GM23338 (cell line): Measurements from ENCODE around the gene CHST11. TPM values are rescaled to one million over a fixed set of nuclear protein-coding genes. Genes with fewer than 3 reads are reported as not detected.

Experiments
- ATAC-seq: fragments of 200-7000 bp; cut with Tn5 transposase; 3 replicates; pipeline ENCODE4 v1.9.1; 2020
- DNase-seq: peaks from one replicate; pipeline ENCODE4 v3.0.0-alpha.2; 2015; ENCODE audit warnings: low spot score
- H2AFZ ChIP-seq: fragments of 200-600 bp; sonication (generic); 2 replicates; pipeline ENCODE4 v1.8.0; 2016; ENCODE audit warnings: antibody characterized with exemption, mild to moderate bottlenecking, moderate library complexity
- H3F3A ChIP-seq: fragments of 200-600 bp; sonication (generic); replicated peaks from 2 replicates; pipeline ENCODE4 v1.8.0; 2017; ENCODE audit warnings: antibody characterized with exemption, mixed run types, low read depth
- H3K27ac ChIP-seq: fragments of 200-600 bp; sonication (generic); 2 replicates; pipeline ENCODE4 v1.6.1; 2016; ENCODE audit warnings: low read depth
- H3K27me3 ChIP-seq: fragments of 200-600 bp; sonication (generic); 2 replicates; pipeline ENCODE4 v1.8.0; 2016; ENCODE audit warnings: mild to moderate bottlenecking, mixed run types, moderate library complexity; ENCODE audit not compliant: insufficient read depth
- H3K36me3 ChIP-seq: fragments of 200-600 bp; sonication (generic); 2 replicates; pipeline ENCODE4 v1.8.0; 2016; ENCODE audit warnings: mild to moderate bottlenecking; ENCODE audit not compliant: insufficient read depth
- H3K4me1 ChIP-seq: fragments of 200-600 bp; sonication (generic); 2 replicates; pipeline ENCODE4 v1.8.0; 2016; ENCODE audit warnings: mild to moderate bottlenecking, moderate library complexity; ENCODE audit not compliant: insufficient read depth
- H3K4me2 ChIP-seq: fragments of 200-600 bp; sonication (generic); 2 replicates; pipeline ENCODE4 v1.7.1; 2017; ENCODE audit warnings: mixed run types
- H3K4me3 ChIP-seq: fragments of 200-600 bp; sonication (generic); 2 replicates; pipeline ENCODE4 v1.6.1; 2016; ENCODE audit warnings: mixed run types
- H3K79me2 ChIP-seq: fragments of 200-600 bp; sonication (generic); replicated peaks from 2 replicates; pipeline ENCODE4 v1.8.0; 2017; ENCODE audit warnings: mild to moderate bottlenecking; ENCODE audit not compliant: insufficient read depth
- H3K9me2 ChIP-seq: fragments of 200-600 bp; sonication (generic); 2 replicates; pipeline ENCODE4 v1.8.0; 2017; ENCODE audit not compliant: insufficient read depth
- H4K20me1 ChIP-seq: fragments of 200-600 bp; sonication (generic); replicated peaks from 2 replicates; pipeline ENCODE4 v1.8.0; 2017; ENCODE audit warnings: mild to moderate bottlenecking; ENCODE audit not compliant: insufficient read depth
- H3K27ac Mint-ChIP-seq: 2 replicates; pipeline ENCODE4 v1.8.0; 2020; ENCODE audit warnings: inconsistent platforms, mild to moderate bottlenecking, moderate library complexity, mixed read lengths
- H3K27me3 Mint-ChIP-seq: 3 replicates; pipeline ENCODE4 v1.8.0; 2022; ENCODE audit warnings: low read depth, mild to moderate bottlenecking, moderate library complexity, mixed read lengths, inconsistent platforms; ENCODE audit not compliant: insufficient read depth, poor library complexity
- H3K36me3 Mint-ChIP-seq: 3 replicates; pipeline ENCODE4 v1.8.0; 2021; ENCODE audit warnings: low read depth, mild to moderate bottlenecking, inconsistent platforms, moderate library complexity, mixed read lengths
- H3K4me1 Mint-ChIP-seq: 3 replicates; pipeline ENCODE4 v1.8.0; 2020; ENCODE audit warnings: mild to moderate bottlenecking, inconsistent platforms, mixed read lengths
- H3K4me3 Mint-ChIP-seq: 3 replicates; pipeline ENCODE4 v1.8.0; 2021; ENCODE audit warnings: moderate library complexity, mild to moderate bottlenecking, inconsistent platforms, mixed read lengths
- H3K9me3 Mint-ChIP-seq: 3 replicates; pipeline ENCODE4 v1.8.0; 2020; ENCODE audit warnings: moderate library complexity, mild to moderate bottlenecking, inconsistent platforms, mixed read lengths
- EZH2 ChIP-seq: fragments of 200-600 bp; sonication (generic); IDR thresholded peaks from one replicate; pipeline ENCODE4 v1.8.0; 2017; ENCODE audit warnings: antibody characterized with exemption, mild to moderate bottlenecking, low read depth; ENCODE audit not compliant: unreplicated experiment
- EZH2phosphoT487 ChIP-seq: fragments of 200-600 bp; sonication (generic); IDR thresholded peaks from one replicate; pipeline ENCODE4 v1.8.1; 2018; ENCODE audit warnings: antibody characterized with exemption; ENCODE audit not compliant: unreplicated experiment
- STAT1 ChIP-seq: IDR thresholded peaks from one replicate; pipeline ENCODE4 v1.6.1; 2016; ENCODE audit warnings: antibody characterized with exemption; ENCODE audit not compliant: unreplicated experiment
- ZNF114 ChIP-seq: fragments of 250-450 bp; sonication (Bioruptor Pico); IDR thresholded peaks from 2 replicates; pipeline ENCODE4 v1.5.0; 2020; ENCODE audit warnings: mild to moderate bottlenecking, moderate library complexity
- polyA plus RNA-seq: library from polyadenylated mRNA; unstranded; fragments of >200 nt; fragmentation: Nextera tagmentation; extraction: Ambion mirVana; gene quantifications from 2 replicates; pipeline ENCODE4 v1.2.1, GENCODE V29; 2016
- total RNA-seq: library from RNA; depleted of rRNA; stranded (reverse); fragments of >200 nt; shearing (Covaris generic); gene quantifications from 2 replicates; pipeline ENCODE4 v1.2.3, GENCODE V29; 2014
- TF ChIP-seq, protein P1 (sequence below): fragments of 250-450 bp; sonication (Bioruptor Pico); IDR thresholded peaks from 2 replicates; pipeline ENCODE4 v1.5.0; 2020; ENCODE audit warnings: mild to moderate bottlenecking, moderate library complexity
- TF ChIP-seq, protein P2 (sequence below): IDR thresholded peaks from one replicate; pipeline ENCODE4 v1.6.1; 2018; ENCODE audit warnings: antibody characterized with exemption; ENCODE audit not compliant: unreplicated experiment
- TF ChIP-seq, protein P3 (sequence below), 2 experiments: fragments of 200-600 bp in 1 of 2; sonication (generic) in 1 of 2; conservative IDR thresholded peaks; 2 replicates each; pipeline versions ENCODE4 v1.5.1 to v1.6.1; 2016 to 2017; ENCODE audit warnings: antibody characterized with exemption in 2 of 2, low read depth in 2 of 2, mild to moderate bottlenecking in 2 of 2, moderate library complexity in 1 of 2

CHST11 gene
- total and polyA plus RNA-seq, 2 experiments from 2014 or later = 7.7 to 25.7 TPM

DNA sequence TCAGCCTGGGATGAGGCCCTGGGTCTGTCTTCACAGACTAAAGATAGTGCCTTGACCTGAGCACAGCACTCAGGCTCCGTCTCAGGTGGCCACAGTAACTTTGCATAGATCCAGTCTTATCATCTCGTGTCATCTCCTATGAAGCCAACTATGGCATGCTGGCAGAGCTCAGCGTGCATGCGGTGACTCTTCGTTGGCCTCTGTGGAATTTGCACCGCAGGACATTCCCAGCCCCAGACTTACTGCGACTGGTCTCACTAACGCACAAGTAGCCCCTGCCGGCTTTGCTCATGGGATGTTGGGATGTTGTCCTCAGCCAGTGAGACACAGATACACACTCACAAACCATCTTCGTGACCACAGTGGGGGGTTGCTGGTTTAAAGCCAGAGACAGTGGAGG is 199.6 kb downstream of the CHST11 start (continued):
- TF ChIP-seq, protein P1, sequence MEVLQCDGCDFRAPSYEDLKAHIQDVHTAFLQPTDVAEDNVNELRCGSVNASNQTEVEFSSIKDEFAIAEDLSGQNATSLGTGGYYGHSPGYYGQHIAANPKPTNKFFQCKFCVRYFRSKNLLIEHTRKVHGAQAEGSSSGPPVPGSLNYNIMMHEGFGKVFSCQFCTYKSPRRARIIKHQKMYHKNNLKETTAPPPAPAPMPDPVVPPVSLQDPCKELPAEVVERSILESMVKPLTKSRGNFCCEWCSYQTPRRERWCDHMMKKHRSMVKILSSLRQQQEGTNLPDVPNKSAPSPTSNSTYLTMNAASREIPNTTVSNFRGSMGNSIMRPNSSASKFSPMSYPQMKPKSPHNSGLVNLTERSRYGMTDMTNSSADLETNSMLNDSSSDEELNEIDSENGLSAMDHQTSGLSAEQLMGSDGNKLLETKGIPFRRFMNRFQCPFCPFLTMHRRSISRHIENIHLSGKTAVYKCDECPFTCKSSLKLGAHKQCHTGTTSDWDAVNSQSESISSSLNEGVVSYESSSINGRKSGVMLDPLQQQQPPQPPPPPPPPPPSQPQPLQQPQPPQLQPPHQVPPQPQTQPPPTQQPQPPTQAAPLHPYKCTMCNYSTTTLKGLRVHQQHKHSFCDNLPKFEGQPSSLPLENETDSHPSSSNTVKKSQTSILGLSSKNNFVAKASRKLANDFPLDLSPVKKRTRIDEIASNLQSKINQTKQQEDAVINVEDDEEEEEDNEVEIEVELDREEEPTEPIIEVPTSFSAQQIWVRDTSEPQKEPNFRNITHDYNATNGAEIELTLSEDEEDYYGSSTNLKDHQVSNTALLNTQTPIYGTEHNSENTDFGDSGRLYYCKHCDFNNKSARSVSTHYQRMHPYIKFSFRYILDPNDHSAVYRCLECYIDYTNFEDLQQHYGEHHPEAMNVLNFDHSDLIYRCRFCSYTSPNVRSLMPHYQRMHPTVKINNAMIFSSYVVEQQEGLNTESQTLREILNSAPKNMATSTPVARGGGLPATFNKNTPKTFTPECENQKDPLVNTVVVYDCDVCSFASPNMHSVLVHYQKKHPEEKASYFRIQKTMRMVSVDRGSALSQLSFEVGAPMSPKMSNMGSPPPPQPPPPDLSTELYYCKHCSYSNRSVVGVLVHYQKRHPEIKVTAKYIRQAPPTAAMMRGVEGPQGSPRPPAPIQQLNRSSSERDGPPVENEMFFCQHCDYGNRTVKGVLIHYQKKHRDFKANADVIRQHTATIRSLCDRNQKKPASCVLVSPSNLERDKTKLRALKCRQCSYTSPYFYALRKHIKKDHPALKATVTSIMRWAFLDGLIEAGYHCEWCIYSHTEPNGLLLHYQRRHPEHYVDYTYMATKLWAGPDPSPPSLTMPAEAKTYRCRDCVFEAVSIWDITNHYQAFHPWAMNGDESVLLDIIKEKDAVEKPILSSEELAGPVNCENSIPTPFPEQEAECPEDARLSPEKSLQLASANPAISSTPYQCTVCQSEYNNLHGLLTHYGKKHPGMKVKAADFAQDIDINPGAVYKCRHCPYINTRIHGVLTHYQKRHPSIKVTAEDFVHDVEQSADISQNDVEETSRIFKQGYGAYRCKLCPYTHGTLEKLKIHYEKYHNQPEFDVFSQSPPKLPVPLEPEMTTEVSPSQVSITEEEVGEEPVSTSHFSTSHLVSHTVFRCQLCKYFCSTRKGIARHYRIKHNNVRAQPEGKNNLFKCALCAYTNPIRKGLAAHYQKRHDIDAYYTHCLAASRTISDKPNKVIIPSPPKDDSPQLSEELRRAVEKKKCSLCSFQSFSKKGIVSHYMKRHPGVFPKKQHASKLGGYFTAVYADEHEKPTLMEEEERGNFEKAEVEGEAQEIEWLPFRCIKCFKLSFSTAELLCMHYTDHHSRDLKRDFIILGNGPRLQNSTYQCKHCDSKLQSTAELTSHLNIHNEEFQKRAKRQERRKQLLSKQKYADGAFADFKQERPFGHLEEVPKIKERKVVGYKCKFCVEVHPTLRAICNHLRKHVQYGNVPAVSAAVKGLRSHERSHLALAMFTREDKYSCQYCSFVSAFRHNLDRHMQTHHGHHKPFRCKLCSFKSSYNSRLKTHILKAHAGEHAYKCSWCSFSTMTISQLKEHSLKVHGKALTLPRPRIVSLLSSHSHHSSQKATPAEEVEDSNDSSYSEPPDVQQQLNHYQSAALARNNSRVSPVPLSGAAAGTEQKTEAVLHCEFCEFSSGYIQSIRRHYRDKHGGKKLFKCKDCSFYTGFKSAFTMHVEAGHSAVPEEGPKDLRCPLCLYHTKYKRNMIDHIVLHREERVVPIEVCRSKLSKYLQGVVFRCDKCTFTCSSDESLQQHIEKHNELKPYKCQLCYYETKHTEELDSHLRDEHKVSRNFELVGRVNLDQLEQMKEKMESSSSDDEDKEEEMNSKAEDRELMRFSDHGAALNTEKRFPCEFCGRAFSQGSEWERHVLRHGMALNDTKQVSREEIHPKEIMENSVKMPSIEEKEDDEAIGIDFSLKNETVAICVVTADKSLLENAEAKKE = no peak
- TF ChIP-seq STAT1 = no peak

GRCh38 chr12:104656921-104657320 is 200.2 kb downstream of the CHST11 start:
- H4K20me1 ChIP-seq = 0 out of 2 replicates have a peak, but pooled peaks cover 3% of the 10 kb centered on the region
- no peak overlapping the region for H3K27ac Mint-ChIP-seq
- TF ChIP-seq EZH2 (no peak), STAT1 (no peak), EZH2phosphoT487 (no peak), ZNF114 (CRISPR knock-in tag) (no peak)
- TF ChIP-seq, protein P2, sequence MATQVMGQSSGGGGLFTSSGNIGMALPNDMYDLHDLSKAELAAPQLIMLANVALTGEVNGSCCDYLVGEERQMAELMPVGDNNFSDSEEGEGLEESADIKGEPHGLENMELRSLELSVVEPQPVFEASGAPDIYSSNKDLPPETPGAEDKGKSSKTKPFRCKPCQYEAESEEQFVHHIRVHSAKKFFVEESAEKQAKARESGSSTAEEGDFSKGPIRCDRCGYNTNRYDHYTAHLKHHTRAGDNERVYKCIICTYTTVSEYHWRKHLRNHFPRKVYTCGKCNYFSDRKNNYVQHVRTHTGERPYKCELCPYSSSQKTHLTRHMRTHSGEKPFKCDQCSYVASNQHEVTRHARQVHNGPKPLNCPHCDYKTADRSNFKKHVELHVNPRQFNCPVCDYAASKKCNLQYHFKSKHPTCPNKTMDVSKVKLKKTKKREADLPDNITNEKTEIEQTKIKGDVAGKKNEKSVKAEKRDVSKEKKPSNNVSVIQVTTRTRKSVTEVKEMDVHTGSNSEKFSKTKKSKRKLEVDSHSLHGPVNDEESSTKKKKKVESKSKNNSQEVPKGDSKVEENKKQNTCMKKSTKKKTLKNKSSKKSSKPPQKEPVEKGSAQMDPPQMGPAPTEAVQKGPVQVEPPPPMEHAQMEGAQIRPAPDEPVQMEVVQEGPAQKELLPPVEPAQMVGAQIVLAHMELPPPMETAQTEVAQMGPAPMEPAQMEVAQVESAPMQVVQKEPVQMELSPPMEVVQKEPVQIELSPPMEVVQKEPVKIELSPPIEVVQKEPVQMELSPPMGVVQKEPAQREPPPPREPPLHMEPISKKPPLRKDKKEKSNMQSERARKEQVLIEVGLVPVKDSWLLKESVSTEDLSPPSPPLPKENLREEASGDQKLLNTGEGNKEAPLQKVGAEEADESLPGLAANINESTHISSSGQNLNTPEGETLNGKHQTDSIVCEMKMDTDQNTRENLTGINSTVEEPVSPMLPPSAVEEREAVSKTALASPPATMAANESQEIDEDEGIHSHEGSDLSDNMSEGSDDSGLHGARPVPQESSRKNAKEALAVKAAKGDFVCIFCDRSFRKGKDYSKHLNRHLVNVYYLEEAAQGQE = no peak
- TF ChIP-seq, protein P3, sequence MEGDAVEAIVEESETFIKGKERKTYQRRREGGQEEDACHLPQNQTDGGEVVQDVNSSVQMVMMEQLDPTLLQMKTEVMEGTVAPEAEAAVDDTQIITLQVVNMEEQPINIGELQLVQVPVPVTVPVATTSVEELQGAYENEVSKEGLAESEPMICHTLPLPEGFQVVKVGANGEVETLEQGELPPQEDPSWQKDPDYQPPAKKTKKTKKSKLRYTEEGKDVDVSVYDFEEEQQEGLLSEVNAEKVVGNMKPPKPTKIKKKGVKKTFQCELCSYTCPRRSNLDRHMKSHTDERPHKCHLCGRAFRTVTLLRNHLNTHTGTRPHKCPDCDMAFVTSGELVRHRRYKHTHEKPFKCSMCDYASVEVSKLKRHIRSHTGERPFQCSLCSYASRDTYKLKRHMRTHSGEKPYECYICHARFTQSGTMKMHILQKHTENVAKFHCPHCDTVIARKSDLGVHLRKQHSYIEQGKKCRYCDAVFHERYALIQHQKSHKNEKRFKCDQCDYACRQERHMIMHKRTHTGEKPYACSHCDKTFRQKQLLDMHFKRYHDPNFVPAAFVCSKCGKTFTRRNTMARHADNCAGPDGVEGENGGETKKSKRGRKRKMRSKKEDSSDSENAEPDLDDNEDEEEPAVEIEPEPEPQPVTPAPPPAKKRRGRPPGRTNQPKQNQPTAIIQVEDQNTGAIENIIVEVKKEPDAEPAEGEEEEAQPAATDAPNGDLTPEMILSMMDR (conservative IDR thresholded peaks at IDR 0.05; ENCODE audit: low read depth in 2 of 2) = no peak

More at GRCh38 chr12:104656921-104657320, 200.2 kb downstream of the CHST11 start:
- H3K27me3 Mint-ChIP-seq = peaks cover 11% of the 10 kb centered on the region
- peaks cover 15% of the 10 kb centered on the region; the same call in 1 of the 2 replicates for H3K4me1 ChIP-seq
- no peak overlapping the region for H3K4me3 Mint-ChIP-seq
- no peaks in the 10 kb centered on the region for H3K79me2 ChIP-seq
- ATAC-seq (no peak), DNase-seq (no peak)
- no peaks in the 10 kb centered on the region for H3F3A ChIP-seq
- no peak overlapping the region for H3K4me3 ChIP-seq
- no peaks in the 10 kb centered on the region for H3K27me3 ChIP-seq
- no peak overlapping the region for H3K4me2 ChIP-seq
- no peak overlapping the region for H2AFZ ChIP-seq
- no peaks in the 10 kb centered on the region for H3K9me2 ChIP-seq
- no peak overlapping the region; the same call in 1 of the 2 replicates for H3K27ac ChIP-seq
- no peaks in the 10 kb centered on the region for H3K36me3 Mint-ChIP-seq
- H3K36me3 ChIP-seq = no peaks in the 10 kb centered on the region
- peaks cover 47% of the 10 kb centered on the region for H3K4me1 Mint-ChIP-seq
- no peaks in the 10 kb centered on the region for H3K9me3 Mint-ChIP-seq
